DMS 273 (cell line): ENCODE data around the gene SERTAD2.

Experiments
- DNase-seq: peaks from one replicate; lab custom pipeline; 2025; ENCODE audit not compliant: unreplicated experiment; lab: John Stamatoyannopoulos, UW

SERTAD2 gene

GRCh38 chr2:64586883-64587481 lies 66.7 kb downstream of the SERTAD2 start:
- peak; percentile 59 for DNase-seq

DNA sequence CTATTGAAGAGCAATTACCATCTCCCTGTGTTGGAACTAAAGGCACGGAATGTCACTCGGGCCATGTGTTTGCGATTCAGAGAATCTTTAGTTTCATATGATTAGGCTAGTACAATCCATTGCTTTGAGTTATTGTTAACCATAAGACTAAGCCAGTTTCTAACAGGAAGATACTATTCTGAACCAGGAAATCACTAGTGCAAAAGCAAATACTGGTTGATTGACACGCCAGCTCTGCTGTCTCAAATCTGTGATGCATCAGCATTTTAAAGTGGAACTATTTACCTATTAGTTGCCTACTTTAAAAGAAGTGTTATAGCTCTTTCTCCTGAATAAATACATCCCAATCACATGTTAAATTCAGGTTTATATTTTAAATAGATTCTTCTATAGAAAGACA lies 67.7 kb downstream of the SERTAD2 start:
- DNase-seq = no peak

- DNase-seq = no peak
These were observed 70.9 kb downstream of the SERTAD2 start for GRCh38 chr2:64582774-64583340.

DNA sequence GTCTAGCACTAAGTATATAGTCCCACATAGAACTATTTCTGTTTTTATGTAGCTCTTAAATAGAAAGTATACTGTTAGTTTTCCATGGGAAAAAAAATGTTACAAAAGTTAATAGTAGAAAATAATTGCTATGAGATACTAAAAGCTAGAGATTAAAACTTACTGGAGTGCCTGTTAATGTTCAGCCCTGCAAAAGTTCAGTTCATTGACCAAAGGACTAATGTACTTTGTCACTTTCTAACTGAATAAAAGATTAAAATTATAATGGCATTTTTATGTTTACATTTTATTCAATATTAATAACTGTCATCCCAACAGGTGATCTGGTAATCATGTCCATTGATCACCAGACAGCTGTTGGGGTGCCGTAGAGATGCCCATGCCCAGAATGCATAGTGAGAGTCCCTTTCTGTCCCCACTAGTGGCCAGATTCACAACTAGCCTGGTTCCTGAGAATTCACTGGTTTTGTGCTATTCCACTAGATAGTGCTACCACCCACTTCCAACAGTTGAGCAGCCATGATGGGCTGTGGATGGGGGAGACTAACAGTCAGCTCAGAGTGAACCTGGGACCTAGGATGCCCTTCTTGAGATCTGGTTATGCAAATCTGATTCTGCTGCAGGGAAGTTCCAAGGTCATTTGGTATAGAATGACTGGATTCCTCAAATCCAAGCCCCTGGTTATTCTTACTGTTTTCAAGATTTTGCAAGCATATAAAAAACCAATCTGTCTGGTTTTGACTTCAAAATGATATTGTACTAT lies 71.8 kb downstream of the SERTAD2 start:
- DNase-seq = no peak
